Activated CD4-positive, alpha-beta memory T cell treated with anti-CD3 and anti-CD28 coated beads for 36 hours (primary cell): ENCODE measurements around the gene ARRDC2. TPM values are rescaled to one million over a fixed set of nuclear protein-coding genes. Genes with fewer than 3 reads are reported as not detected.

Source experiments
- CTCF ChIA-PET: fragments of 350-600 bp; sonication (Branson Sonifier 250); formaldehyde crosslinking; loops from one replicate; lab custom pipeline; 2021; ENCODE audit warnings: antibody characterized with exemption, inconsistent platforms; lab: Charles Lee
- POLR2A ChIA-PET: fragments of 350-600 bp; sonication (Branson Sonifier 250); formaldehyde crosslinking; loops from one replicate; lab custom pipeline; 2021; ENCODE audit warnings: antibody characterized with exemption; lab: Charles Lee
- DNase-seq: peaks from one replicate; pipeline ENCODE4 v3.0.0-alpha.2; 2020
- H3K27ac Mint-ChIP-seq: one replicate; pipeline ENCODE4 v1.8.0; 2021; ENCODE audit warnings: mixed read lengths
- H3K27me3 Mint-ChIP-seq: one replicate; pipeline ENCODE4 v1.8.0; 2021; ENCODE audit warnings: mixed read lengths
- H3K36me3 Mint-ChIP-seq: one replicate; pipeline ENCODE4 v1.8.0; 2021; ENCODE audit warnings: mixed read lengths
- H3K4me1 Mint-ChIP-seq: one replicate; pipeline ENCODE4 v1.8.0; 2021; ENCODE audit warnings: low read depth, mixed read lengths
- H3K4me3 Mint-ChIP-seq: one replicate; pipeline ENCODE4 v1.8.0; 2021; ENCODE audit warnings: mild to moderate bottlenecking, mixed read lengths
- H3K9me3 Mint-ChIP-seq: one replicate; pipeline ENCODE4 v1.8.0; 2021; ENCODE audit warnings: mixed read lengths
- intact Hi-C: fragments of 100-400 bp; cut with micrococcal nuclease; formaldehyde crosslinking; loops from one replicate; pipeline ENCODE4 v1.15.1; 2023
- total RNA-seq, 2 experiments: library from RNA; stranded (reverse); gene quantifications; one replicate each; pipeline ENCODE4 v1.2.3, GENCODE V29; 2021

Gene ARRDC2
- total RNA-seq, 2 experiments from 2014 or later, result 28.2 to 28.6 TPM

DNA sequence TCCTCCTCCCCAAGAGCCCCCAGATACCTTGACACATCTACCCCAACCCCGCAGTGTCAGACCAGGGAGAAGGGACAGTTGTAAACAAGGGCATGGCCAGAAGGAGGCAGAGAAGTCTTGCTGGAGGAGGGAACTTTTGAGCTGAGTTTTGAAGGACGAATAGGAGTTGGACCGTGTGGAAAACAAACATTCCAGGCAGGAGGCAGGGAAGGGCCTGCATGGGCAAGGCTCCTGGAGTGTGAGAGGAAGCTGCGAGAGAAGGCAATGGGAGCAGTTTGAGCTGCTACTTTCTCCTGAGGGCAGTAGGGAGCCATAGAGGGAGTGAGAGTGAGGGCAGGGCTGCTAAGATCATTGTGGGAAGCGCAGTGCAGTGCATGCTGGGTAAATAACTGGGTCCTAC is 55.5 kb downstream of the ARRDC2 start:
- ChIA-PET CTCF (interaction anchor here (0.7 to 1.6 kb wide), 6 partner anchors 46 to 349 kb away, joined by 3 to 9 read pairs (median 4); no protein-coding TSS in a partner anchor), POLR2A (no interaction called here)
- Mint-ChIP-seq H3K4me1 (peaks cover 3% of the 10 kb centered on the region), H3K27me3 (no peaks in the 10 kb centered on the region), H3K27ac (no peak overlapping the region), H3K36me3 (peaks cover 5% of the 10 kb centered on the region), H3K9me3 (no peaks in the 10 kb centered on the region), H3K4me3 (no peak overlapping the region)
- intact Hi-C loops, result no loop called here
- DNase-seq, result peak; percentile 61

Other genes starting within 250 kb of the ARRDC2 start
- under 1 TPM; 0.26 to 0.34 TPM for gene B3GNT3, start 213.0 kb upstream of the ARRDC2 start, total RNA-seq
- 1 to 10 TPM; 6.8 to 8.3 TPM for gene INSL3, start 186.7 kb upstream of the ARRDC2 start, total RNA-seq
- gene JAK3, start 160.2 kb upstream of the ARRDC2 start, total RNA-seq, result 100 to 1,000 TPM; 200 to 217 TPM
- gene RPL18A, start 148.3 kb upstream of the ARRDC2 start, total RNA-seq, result 1,000 to 10,000 TPM; 3,104 to 3,138 TPM
- 1 to 10 TPM in 1 of 2 experiments, under 1 TPM in 1; 0.87 to 1.0 TPM for gene SLC5A5, start 136.2 kb upstream of the ARRDC2 start, total RNA-seq
- gene CCDC124, start 75.2 kb upstream of the ARRDC2 start, total RNA-seq, result 100 to 1,000 TPM; 101 to 105 TPM
- gene KCNN1, start 41.1 kb upstream of the ARRDC2 start, total RNA-seq, result under 1 TPM in 1 of 2 experiments, not detected in 1; 0.24 TPM
- gene IL12RB1, start 78.8 kb downstream of the ARRDC2 start, total RNA-seq, result 10 to 100 TPM; 22.6 to 23.3 TPM
- 10 to 100 TPM; 22.5 to 23.8 TPM for gene MAST3, start 89.6 kb downstream of the ARRDC2 start, total RNA-seq
- gene PIK3R2, start 145.0 kb downstream of the ARRDC2 start, total RNA-seq, result 10 to 100 TPM; 14.9 to 19.1 TPM
- gene IFI30, start 165.6 kb downstream of the ARRDC2 start, total RNA-seq, result 10 to 100 TPM; 23.7 to 26.9 TPM
- 1 to 10 TPM; 6.4 to 7.3 TPM for gene MPV17L2, start 185.0 kb downstream of the ARRDC2 start, total RNA-seq
- 1 to 10 TPM; 3.9 to 4.3 TPM for gene RAB3A, start 195.9 kb downstream of the ARRDC2 start, total RNA-seq
- not detected for gene PDE4C, start 218.3 kb downstream of the ARRDC2 start, total RNA-seq